Loucy (cell line): ENCODE data around the gene CACFD1.

Experiments
- H2AFZ ChIP-seq: fragments of 200-600 bp; sonication (generic); 2 replicates; pipeline ENCODE4 v1.6.0; 2016; ENCODE audit warnings: antibody characterized with exemption, mild to moderate bottlenecking, low read length, moderate library complexity
- H3F3A ChIP-seq: fragments of 200-600 bp; 2 replicates; pipeline ENCODE4 v1.6.0; 2016; ENCODE audit warnings: antibody characterized with exemption, low read depth, mild to moderate bottlenecking
- H3K27me3 ChIP-seq: fragments of 200-600 bp; sonication (generic); 2 replicates; pipeline ENCODE4 v1.6.1; 2014; ENCODE audit warnings: low read length, mild to moderate bottlenecking; ENCODE audit not compliant: insufficient read depth, poor library complexity, severe bottlenecking
- H3K36me3 ChIP-seq: fragments of 200-600 bp; sonication (generic); 2 replicates; pipeline ENCODE4 v1.6.1; 2016; ENCODE audit warnings: low read length; ENCODE audit not compliant: insufficient read depth
- H3K4me1 ChIP-seq: fragments of 200-600 bp; sonication (generic); 2 replicates; pipeline ENCODE4 v1.5.1; 2014; ENCODE audit warnings: low read length, mild to moderate bottlenecking; ENCODE audit not compliant: insufficient read depth, poor library complexity, severe bottlenecking
- H3K4me2 ChIP-seq: fragments of 200-600 bp; sonication (generic); 2 replicates; pipeline ENCODE4 v1.6.0; 2014; ENCODE audit warnings: antibody characterized with exemption, low read length, low read depth, mild to moderate bottlenecking; ENCODE audit not compliant: poor library complexity, severe bottlenecking
- H3K4me3 ChIP-seq: fragments of 200-600 bp; sonication (generic); 2 replicates; pipeline ENCODE4 v1.5.1; 2014; ENCODE audit warnings: low read length, mild to moderate bottlenecking, mixed read lengths; ENCODE audit not compliant: poor library complexity, severe bottlenecking
- H3K79me2 ChIP-seq: fragments of 200-600 bp; sonication (generic); 2 replicates; pipeline ENCODE4 v1.6.1; 2014; ENCODE audit warnings: low read length; ENCODE audit not compliant: insufficient read depth
- H3K9ac ChIP-seq: fragments of 200-600 bp; sonication (generic); 2 replicates; pipeline ENCODE4 v1.6.0; 2014; ENCODE audit warnings: mild to moderate bottlenecking, low read depth, low read length, moderate library complexity; ENCODE audit not compliant: poor library complexity, severe bottlenecking
- H3K9me2 ChIP-seq: fragments of 200-600 bp; sonication (generic); replicated peaks from 2 replicates; pipeline ENCODE4 v1.6.1; 2016; ENCODE audit warnings: low read depth, low read length, mixed read lengths
- H3K9me3 ChIP-seq: fragments of 200-600 bp; sonication (generic); 2 replicates; pipeline ENCODE4 v1.6.1; 2014; ENCODE audit warnings: mild to moderate bottlenecking, antibody characterized with exemption, low read length, low read depth; ENCODE audit not compliant: insufficient read depth
- H4K20me1 ChIP-seq: fragments of 200-600 bp; sonication (generic); 2 replicates; pipeline ENCODE4 v1.6.0; 2014; ENCODE audit warnings: antibody characterized with exemption, low read length, mild to moderate bottlenecking; ENCODE audit not compliant: insufficient read depth, poor library complexity, severe bottlenecking
- EZH2phosphoT487 ChIP-seq: fragments of 200-600 bp; IDR thresholded peaks from 2 replicates; pipeline ENCODE4 v1.6.1; 2018; ENCODE audit warnings: antibody characterized with exemption, mild to moderate bottlenecking, moderate library complexity, borderline replicate concordance
- TF ChIP-seq, protein P1 (sequence below): fragments of 200-600 bp; sonication (generic); conservative IDR thresholded peaks from 2 replicates; pipeline ENCODE4 v1.5.1; 2014; ENCODE audit warnings: mild to moderate bottlenecking, antibody characterized with exemption, low read length

The CACFD1 gene

DNA sequence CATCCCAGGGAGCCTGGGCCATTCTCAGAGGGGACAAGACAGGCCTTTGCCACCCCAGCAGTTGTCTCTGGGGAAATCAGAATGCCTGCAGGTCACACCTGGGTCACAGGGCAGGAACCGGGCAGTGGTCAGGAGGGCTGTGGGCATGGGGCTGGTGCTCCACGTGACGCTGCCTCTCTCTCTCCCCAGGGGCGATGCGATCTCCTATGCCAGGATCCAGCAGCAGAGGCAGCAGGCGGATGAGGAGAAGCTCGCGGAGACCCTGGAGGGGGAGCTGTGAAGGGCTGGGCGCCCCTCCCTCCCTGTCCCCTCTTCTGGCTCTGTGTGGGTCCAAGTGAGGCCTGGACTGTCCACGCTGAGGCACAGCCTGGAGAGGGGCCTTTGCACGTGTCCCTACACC is 8.6 kb downstream of the CACFD1 start:
- Histone ChIP-seq H3K4me1 (peaks cover 11% of the 10 kb centered on the region), H4K20me1 (no peaks in the 10 kb centered on the region), H3K4me2 (no peak overlapping the region), H3K36me3 (peaks cover 5% of the 10 kb centered on the region; the same call in 1 of the 2 replicates), H3K9me2 (no peaks in the 10 kb centered on the region), H3K4me3 (no peak overlapping the region), H3K27me3 (no peaks in the 10 kb centered on the region), H3K9ac (no peak overlapping the region), H2AFZ (no peak overlapping the region), H3K79me2 (peaks cover 4% of the 10 kb centered on the region; the same call in 1 of the 2 replicates), H3K9me3 (no peaks in the 10 kb centered on the region), H3F3A (no peaks in the 10 kb centered on the region; the same call in 1 of the 2 replicates)
- TF ChIP-seq EZH2phosphoT487: no peak
- TF ChIP-seq, protein P1, sequence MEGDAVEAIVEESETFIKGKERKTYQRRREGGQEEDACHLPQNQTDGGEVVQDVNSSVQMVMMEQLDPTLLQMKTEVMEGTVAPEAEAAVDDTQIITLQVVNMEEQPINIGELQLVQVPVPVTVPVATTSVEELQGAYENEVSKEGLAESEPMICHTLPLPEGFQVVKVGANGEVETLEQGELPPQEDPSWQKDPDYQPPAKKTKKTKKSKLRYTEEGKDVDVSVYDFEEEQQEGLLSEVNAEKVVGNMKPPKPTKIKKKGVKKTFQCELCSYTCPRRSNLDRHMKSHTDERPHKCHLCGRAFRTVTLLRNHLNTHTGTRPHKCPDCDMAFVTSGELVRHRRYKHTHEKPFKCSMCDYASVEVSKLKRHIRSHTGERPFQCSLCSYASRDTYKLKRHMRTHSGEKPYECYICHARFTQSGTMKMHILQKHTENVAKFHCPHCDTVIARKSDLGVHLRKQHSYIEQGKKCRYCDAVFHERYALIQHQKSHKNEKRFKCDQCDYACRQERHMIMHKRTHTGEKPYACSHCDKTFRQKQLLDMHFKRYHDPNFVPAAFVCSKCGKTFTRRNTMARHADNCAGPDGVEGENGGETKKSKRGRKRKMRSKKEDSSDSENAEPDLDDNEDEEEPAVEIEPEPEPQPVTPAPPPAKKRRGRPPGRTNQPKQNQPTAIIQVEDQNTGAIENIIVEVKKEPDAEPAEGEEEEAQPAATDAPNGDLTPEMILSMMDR: no peak

DNA sequence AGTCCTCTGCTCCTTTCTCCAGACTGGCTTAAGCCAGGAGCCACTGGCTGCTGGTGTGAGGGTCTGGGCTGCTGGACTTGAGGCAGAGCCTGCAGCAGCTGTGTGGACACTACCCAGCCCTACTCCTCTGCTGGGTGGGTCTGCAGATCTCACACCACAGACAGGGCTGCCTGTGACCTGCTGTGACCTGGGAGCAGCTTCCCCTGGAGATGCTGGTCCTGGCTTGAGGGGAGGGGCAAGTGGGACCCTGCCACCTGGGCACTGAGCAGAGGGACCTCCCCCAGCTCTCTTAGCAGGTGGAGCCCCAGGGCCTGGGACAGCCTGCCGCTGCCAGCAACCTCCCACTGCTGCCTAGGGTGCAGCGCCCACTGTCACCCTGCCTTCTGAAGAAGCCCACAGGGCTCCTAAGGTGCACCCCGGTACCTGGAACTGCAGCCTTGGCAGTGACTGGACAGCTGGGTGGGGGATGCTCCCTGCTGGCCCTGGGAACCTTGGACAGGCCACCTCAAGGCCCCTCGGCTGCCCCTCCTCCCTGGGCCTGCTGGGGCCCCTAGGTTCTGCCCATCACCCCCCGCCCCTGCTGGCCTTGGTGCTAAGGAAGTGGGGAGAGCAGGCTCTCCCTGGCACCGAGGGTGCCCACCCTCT is 9.1 kb downstream of the CACFD1 start:
- no peaks in the 10 kb centered on the region; the same call in 1 of the 2 replicates for H3F3A ChIP-seq
- no peaks in the 10 kb centered on the region for H3K9me3 ChIP-seq
- H3K4me1 ChIP-seq: peaks cover 17% of the 10 kb centered on the region
- no peaks in the 10 kb centered on the region for H4K20me1 ChIP-seq
- peaks cover 5% of the 10 kb centered on the region; the same call in 1 of the 2 replicates for H3K36me3 ChIP-seq
- no peak overlapping the region for H2AFZ ChIP-seq
- H3K9ac ChIP-seq: no peak overlapping the region
- H3K9me2 ChIP-seq: no peaks in the 10 kb centered on the region
- no peak for TF ChIP-seq EZH2phosphoT487
- TF ChIP-seq, protein P1: no peak
- no peak overlapping the region for H3K4me3 ChIP-seq
- peaks cover 4% of the 10 kb centered on the region; the same call in 1 of the 2 replicates for H3K79me2 ChIP-seq
- H3K4me2 ChIP-seq: no peak overlapping the region
- H3K27me3 ChIP-seq: no peaks in the 10 kb centered on the region

DNA sequence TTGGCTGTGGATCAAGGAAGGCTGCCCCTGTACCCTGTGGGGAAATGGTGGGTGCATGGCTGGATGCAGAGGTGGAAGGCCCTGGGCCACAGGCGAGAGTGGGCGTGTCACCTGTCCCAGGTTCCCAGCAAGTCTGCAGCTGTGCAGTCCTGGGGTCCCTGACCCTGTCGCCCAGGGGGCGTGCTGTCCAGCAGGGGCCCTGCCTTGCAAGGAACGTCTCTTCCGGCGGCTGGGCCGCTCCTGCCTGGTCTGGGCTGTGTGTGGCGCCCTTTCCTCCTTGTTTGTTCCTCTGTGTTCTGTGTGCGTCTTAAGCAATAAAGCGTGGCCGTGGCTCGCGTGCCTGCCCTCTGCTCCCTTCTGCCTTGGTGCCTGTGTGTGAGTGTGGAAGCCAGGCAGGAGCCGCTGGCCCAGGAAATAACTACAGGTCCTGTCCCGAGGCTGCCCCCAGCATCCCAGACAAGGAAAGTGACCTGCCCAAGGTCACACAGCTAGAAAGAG is 10.7 kb downstream of the CACFD1 start:
- Histone ChIP-seq H3K27me3 (no peaks in the 10 kb centered on the region), H3K9me2 (no peaks in the 10 kb centered on the region), H4K20me1 (no peaks in the 10 kb centered on the region), H3K9me3 (no peaks in the 10 kb centered on the region), H3K9ac (no peak overlapping the region), H3K4me1 (peaks cover 30% of the 10 kb centered on the region), H3F3A (peaks cover 11% of the 10 kb centered on the region), H3K79me2 (peaks cover 4% of the 10 kb centered on the region; the same call in 1 of the 2 replicates), H2AFZ (no peak overlapping the region), H3K36me3 (peaks cover 2% of the 10 kb centered on the region; the same call in 1 of the 2 replicates), H3K4me2 (no peak overlapping the region), H3K4me3 (no peak overlapping the region)
- no peak for TF ChIP-seq EZH2phosphoT487
- TF ChIP-seq, protein P1: no peak
